ENCODE data around the gene KIF26B.

- no peak for TF ChIP-seq CTCF (IDR thresholded peaks at IDR 0.05; ENCODE audit: low read depth, low read length)
- no peak for TF ChIP-seq EZH2phosphoT487 (IDR thresholded peaks at IDR 0.05; ENCODE audit: low read depth)
These were observed 434.5 kb downstream of the KIF26B start for GRCh38 chr1:245589316-245589715.

Measured in OCI-LY3 (cell line).